Stomach smooth muscle (tissue), 2 donors: ENCODE data around the gene MLX.
"Not testable (repeated sequence)": the region's sequence is repeated elsewhere in the genome, so short reads cannot be mapped to it uniquely, and the experiment has no call there.

Experiments
- H3K27ac ChIP-seq: one replicate; pipeline ENCODE4 v1.7.0; 2013; ENCODE audit warnings: mild to moderate bottlenecking, low read length, inconsistent platforms
- H3K27me3 ChIP-seq, 2 donors: one replicate each; pipeline ENCODE4 v1.7.0; 2013; ENCODE audit warnings: low read length in 2 of 2; ENCODE audit not compliant: insufficient read depth in 2 of 2, control insufficient read depth in 1 of 2
- H3K36me3 ChIP-seq, 2 donors: one replicate each; pipeline ENCODE4 v1.7.0; 2013; ENCODE audit warnings: low read length in 2 of 2; ENCODE audit not compliant: control insufficient read depth in 2 of 2, insufficient read depth in 2 of 2
- H3K4me1 ChIP-seq: one replicate; pipeline ENCODE4 v1.7.0; 2013; ENCODE audit warnings: low read length; ENCODE audit not compliant: control insufficient read depth, insufficient read depth
- H3K4me3 ChIP-seq, 2 donors: one replicate each; pipeline ENCODE4 v1.7.0; 2013; ENCODE audit warnings: low read length in 2 of 2
- H3K9ac ChIP-seq, 2 donors: one replicate each; pipeline ENCODE4 v1.7.0; 2013; ENCODE audit warnings: low read length in 2 of 2, mild to moderate bottlenecking in 1 of 2
- H3K9me3 ChIP-seq, 2 donors: one replicate each; pipeline ENCODE4 v1.7.0; 2013; ENCODE audit warnings: low read length in 2 of 2; ENCODE audit not compliant: control insufficient read depth in 2 of 2
- donor health status: healthy.
- donor health status: Pancreatic carcinoma.

MLX gene

GRCh38 chr17:42537156-42537805, 29.6 kb upstream of the MLX start:
- Histone ChIP-seq H3K9ac (peak overlapping the region; percentile 65 to 84), H3K9me3 (no peaks in the 10 kb centered on the region), H3K4me3 (peak overlapping the region; percentile 71 to 80), H3K36me3 (peaks cover 9 to 21% of the 10 kb centered on the region in 2 donors), H3K27me3 (no peaks in the 10 kb centered on the region), H3K27ac (peak overlapping the region; percentile 62), H3K4me1 (peaks cover 23% of the 10 kb centered on the region)

DNA sequence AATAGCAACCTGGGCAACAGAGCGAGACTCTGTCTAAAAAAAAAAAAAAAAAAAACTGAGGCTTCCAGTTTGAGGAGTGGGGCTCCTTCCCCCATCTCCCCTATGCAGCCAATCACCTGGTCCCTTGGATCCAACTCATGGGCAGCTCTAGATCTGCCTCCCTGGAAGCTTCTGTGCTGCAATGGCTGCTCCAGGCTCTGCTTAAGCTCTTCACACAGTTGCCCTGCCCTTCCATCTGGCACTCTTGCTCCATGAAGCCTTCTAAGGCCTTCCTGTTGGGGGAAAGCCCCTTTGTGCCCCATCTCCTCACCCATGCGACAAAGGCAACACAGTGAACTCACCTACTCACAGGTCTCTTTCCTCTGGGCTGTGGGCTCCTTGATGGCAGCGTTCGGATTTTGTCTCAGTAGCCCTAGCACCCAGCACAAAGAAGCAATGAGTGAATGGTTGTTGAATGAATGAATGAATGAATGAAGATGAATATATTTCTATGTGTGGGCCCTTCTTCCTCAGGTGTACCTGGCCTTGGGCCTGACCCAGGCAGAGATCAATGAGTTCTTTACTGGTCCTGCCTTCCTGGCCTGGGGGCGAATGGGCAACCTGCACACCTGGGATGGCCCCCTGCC, 29.0 kb upstream of the MLX start:
- H3K4me1 ChIP-seq, result peaks cover 23% of the 10 kb centered on the region
- no peak overlapping the region for H3K27ac ChIP-seq
- H3K9ac ChIP-seq, result no peak overlapping the region
- peaks cover 12 to 24% of the 10 kb centered on the region in 2 donors for H3K36me3 ChIP-seq
- H3K4me3 ChIP-seq, result no peak overlapping the region
- no peaks in the 10 kb centered on the region for H3K27me3 ChIP-seq
- no peaks in the 10 kb centered on the region for H3K9me3 ChIP-seq

- Histone ChIP-seq H3K9ac (no peak overlapping the region), H3K36me3 (peaks cover 12 to 25% of the 10 kb centered on the region in 2 donors), H3K9me3 (no peaks in the 10 kb centered on the region), H3K4me1 (peaks cover 23% of the 10 kb centered on the region), H3K4me3 (no peak overlapping the region), H3K27me3 (no peaks in the 10 kb centered on the region), H3K27ac (no peak overlapping the region)
Observed at GRCh38 chr17:42538482-42538881, 28.4 kb upstream of the MLX start.

DNA sequence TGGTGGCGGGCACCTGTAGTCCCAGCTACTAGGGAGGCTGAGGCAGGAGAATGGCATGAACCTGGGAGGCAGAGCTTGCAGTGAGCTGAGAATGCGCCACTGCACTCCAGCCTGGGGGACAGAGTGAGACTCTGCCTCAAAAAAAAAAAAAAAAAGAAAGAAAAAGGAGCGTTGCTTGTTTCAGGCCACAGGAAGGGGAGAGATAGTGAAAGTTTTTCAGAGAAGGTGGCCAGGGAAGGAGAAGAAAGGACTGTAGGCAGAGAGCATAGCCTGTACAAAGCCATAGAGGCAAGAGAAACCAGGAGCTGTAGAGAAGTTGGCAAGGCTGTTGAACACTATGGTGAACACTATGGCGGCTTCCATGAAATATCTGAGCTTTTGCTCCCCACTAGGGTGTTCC, 26.3 kb upstream of the MLX start:
- H3K27me3 ChIP-seq, H3K9ac ChIP-seq, H3K27ac ChIP-seq, H3K4me3 ChIP-seq, H3K9me3 ChIP-seq: not testable (repeated sequence)
- peaks cover 12 to 29% of the 10 kb centered on the region in 2 donors for H3K36me3 ChIP-seq
- H3K4me1 ChIP-seq, result peaks cover 17% of the 10 kb centered on the region

- Histone ChIP-seq H3K36me3 (peaks cover 12 to 29% of the 10 kb centered on the region in 2 donors), H3K4me3 (no peak overlapping the region), H3K27ac (no peak overlapping the region), H3K9me3 (no peaks in the 10 kb centered on the region), H3K9ac (no peak overlapping the region), H3K27me3 (no peaks in the 10 kb centered on the region), H3K4me1 (peaks cover 13% of the 10 kb centered on the region)
Observed at GRCh38 chr17:42541041-42541833, 25.7 kb upstream of the MLX start.

DNA sequence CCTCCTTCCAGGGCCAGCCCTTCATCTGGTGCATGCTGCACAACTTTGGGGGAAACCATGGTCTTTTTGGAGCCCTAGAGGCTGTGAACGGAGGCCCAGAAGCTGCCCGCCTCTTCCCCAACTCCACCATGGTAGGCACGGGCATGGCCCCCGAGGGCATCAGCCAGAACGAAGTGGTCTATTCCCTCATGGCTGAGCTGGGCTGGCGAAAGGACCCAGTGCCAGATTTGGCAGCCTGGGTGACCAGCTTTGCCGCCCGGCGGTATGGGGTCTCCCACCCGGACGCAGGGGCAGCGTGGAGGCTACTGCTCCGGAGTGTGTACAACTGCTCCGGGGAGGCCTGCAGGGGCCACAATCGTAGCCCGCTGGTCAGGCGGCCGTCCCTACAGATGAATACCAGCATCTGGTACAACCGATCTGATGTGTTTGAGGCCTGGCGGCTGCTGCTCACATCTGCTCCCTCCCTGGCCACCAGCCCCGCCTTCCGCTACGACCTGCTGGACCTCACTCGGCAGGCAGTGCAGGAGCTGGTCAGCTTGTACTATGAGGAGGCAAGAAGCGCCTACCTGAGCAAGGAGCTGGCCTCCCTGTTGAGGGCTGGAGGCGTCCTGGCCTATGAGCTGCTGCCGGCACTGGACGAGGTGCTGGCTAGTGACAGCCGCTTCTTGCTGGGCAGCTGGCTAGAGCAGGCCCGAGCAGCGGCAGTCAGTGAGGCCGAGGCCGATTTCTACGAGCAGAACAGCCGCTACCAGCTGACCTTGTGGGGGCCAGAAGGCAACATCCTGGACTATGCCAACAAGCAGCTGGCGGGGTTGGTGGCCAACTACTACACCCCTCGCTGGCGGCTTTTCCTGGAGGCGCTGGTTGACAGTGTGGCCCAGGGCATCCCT, 23.5 kb upstream of the MLX start:
- H3K36me3 ChIP-seq, result peaks cover 12 to 24% of the 10 kb centered on the region in 2 donors
- H3K27me3 ChIP-seq, result no peaks in the 10 kb centered on the region
- no peaks in the 10 kb centered on the region for H3K9me3 ChIP-seq
- H3K27ac ChIP-seq, result no peak overlapping the region
- H3K9ac ChIP-seq, result no peak overlapping the region
- H3K4me3 ChIP-seq, result no peak overlapping the region
- peaks cover 4% of the 10 kb centered on the region for H3K4me1 ChIP-seq

DNA sequence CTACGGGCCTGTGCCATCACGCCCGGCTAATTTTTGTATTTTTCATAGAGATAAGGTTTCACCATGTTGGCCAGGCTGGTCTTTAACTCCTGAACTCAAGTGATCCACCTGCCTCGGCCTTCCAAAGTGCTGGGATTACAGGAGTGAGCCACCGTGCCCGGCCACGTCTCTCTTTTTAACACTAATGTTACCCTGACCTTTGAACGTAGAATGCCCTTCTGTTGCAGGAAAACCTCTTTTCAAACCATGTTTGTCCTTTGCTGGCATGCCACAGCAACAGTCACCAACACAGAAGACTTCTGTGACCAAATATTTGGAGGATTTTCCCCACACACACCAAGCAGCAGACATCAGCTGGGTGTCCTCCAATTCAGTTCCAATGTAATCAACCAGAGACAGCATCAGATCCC, 22.0 kb upstream of the MLX start:
- Histone ChIP-seq H3K9me3 (no peaks in the 10 kb centered on the region), H3K27me3 (no peaks in the 10 kb centered on the region), H3K9ac (no peak overlapping the region), H3K36me3 (peaks cover 7 to 16% of the 10 kb centered on the region in 2 donors), H3K27ac (no peak overlapping the region), H3K4me3 (no peak overlapping the region), H3K4me1 (peaks cover 4% of the 10 kb centered on the region)

- H3K9ac ChIP-seq, H3K4me1 ChIP-seq, H3K4me3 ChIP-seq, H3K9me3 ChIP-seq, H3K27me3 ChIP-seq, H3K27ac ChIP-seq: not testable (repeated sequence)
- H3K36me3 ChIP-seq, result peaks cover 7 to 14% of the 10 kb centered on the region in 2 donors
Observed at GRCh38 chr17:42545755-42546505, 21.0 kb upstream of the MLX start.

- Histone ChIP-seq H3K27ac (no peak overlapping the region), H3K4me3 (no peak overlapping the region), H3K4me1 (peaks cover 4% of the 10 kb centered on the region), H3K9me3 (no peaks in the 10 kb centered on the region), H3K9ac (no peak overlapping the region), H3K36me3 (peaks cover 3 to 7% of the 10 kb centered on the region in 2 donors), H3K27me3 (no peaks in the 10 kb centered on the region)
Observed at GRCh38 chr17:42547001-42547461, 19.9 kb upstream of the MLX start.

GRCh38 chr17:42547698-42548069, 19.2 kb upstream of the MLX start:
- H3K4me3 ChIP-seq, result no peak overlapping the region
- no peaks in the 10 kb centered on the region for H3K9me3 ChIP-seq
- peaks cover 4% of the 10 kb centered on the region for H3K4me1 ChIP-seq
- no peaks in the 10 kb centered on the region for H3K27me3 ChIP-seq
- no peak overlapping the region for H3K9ac ChIP-seq
- H3K36me3 ChIP-seq, result peaks cover 2 to 7% of the 10 kb centered on the region in 2 donors
- H3K27ac ChIP-seq, result no peak overlapping the region
